RPMI8226 (cell line): ENCODE measurements around the gene PRKCA.

Source experiments
- DNase-seq: peaks from one replicate; pipeline ENCODE4 v3.0.0-alpha.2; 2015

Gene PRKCA

GRCh38 chr17:66850692-66851091 lies 548.3 kb downstream of the PRKCA start:
- DNase-seq, result no peak

GRCh38 chr17:66855204-66855603 lies 552.8 kb downstream of the PRKCA start:
- DNase-seq, result peak; percentile 38

- DNase-seq, result no peak
These were observed 556.0 kb downstream of the PRKCA start for GRCh38 chr17:66858226-66859083.

DNA sequence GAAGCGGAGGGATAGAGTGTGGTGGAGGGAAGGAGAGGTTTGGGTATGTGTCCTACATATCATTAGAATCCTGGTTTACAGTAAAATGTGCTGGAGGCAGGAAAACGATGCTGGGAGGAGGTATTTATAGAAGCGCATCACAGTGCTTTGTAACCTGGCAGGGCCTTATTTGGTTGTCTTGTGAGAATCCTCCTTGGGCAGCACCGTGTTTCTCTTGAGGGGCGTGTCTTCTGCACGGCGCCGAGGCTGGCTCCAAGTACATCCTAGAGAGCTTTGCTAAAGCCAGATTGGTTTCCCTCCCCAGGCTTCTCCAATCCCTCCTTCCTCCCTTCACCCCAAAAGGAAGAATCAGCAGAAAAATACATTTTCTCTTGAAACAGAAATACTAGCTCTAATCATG lies 556.9 kb downstream of the PRKCA start:
- no peak for DNase-seq

- DNase-seq, result no peak
These were observed 557.8 kb downstream of the PRKCA start for GRCh38 chr17:66860204-66860603.
